OCI-LY7 (cell line): Measurements from ENCODE around the gene LY6G5C. TPM values are rescaled to one million over a fixed set of nuclear protein-coding genes. Genes with fewer than 3 reads are reported as not detected.

ENCODE experiments used
- BruUV-seq: library from RNA; stranded (reverse); fragments of 400-500 nt; replicated peaks from 2 replicates; lab custom pipeline; 2021; lab: Mats Ljungman, UMichigan
- CTCF ChIA-PET: fragments of 300-600 bp; sonication (Branson Sonifier 250); formaldehyde crosslinking; loops from one replicate; lab custom pipeline; 2022; ENCODE audit warnings: antibody characterized with exemption; ENCODE audit not compliant: unreplicated experiment; lab: Charles Lee
- POLR2A ChIA-PET: fragments of 300-600 bp; sonication (Branson Sonifier 250); formaldehyde crosslinking; loops from one replicate; lab custom pipeline; 2022; ENCODE audit warnings: antibody characterized with exemption; lab: Charles Lee
- DNase-seq: peaks from one replicate; pipeline ENCODE4 v3.0.0-alpha.2; 2015; ENCODE audit warnings: low spot score
- H2AFZ ChIP-seq: fragments of 200-600 bp; sonication (generic), shearing (Covaris generic); 2 replicates; pipeline ENCODE4 v1.6.1; 2014; ENCODE audit warnings: mild to moderate bottlenecking, antibody characterized with exemption, low read length, moderate library complexity
- H3K27ac ChIP-seq: fragments of 200-600 bp; sonication (generic); 2 replicates; pipeline ENCODE4 v1.5.1; 2014; ENCODE audit warnings: mixed run types, low read depth, mild to moderate bottlenecking, moderate library complexity, low read length, inconsistent platforms; ENCODE audit not compliant: poor library complexity, severe bottlenecking
- H3K36me3 ChIP-seq: fragments of 200-600 bp; sonication (generic); 2 replicates; pipeline ENCODE4 v1.6.1; 2014; ENCODE audit warnings: mild to moderate bottlenecking, antibody characterized with exemption, low read length, moderate library complexity, mixed read lengths; ENCODE audit not compliant: insufficient read depth
- H3K4me1 ChIP-seq: fragments of 200-600 bp; sonication (generic); 2 replicates; pipeline ENCODE4 v1.5.1; 2014; ENCODE audit warnings: mild to moderate bottlenecking, low read length; ENCODE audit not compliant: insufficient read depth, poor library complexity, severe bottlenecking
- H3K4me2 ChIP-seq: fragments of 200-600 bp; sonication (generic); 2 replicates; pipeline ENCODE4 v1.6.1; 2014; ENCODE audit warnings: mild to moderate bottlenecking, low read length
- H3K4me3 ChIP-seq: fragments of 200-600 bp; sonication (generic); 2 replicates; pipeline ENCODE4 v1.5.1; 2014; ENCODE audit warnings: mild to moderate bottlenecking, low read depth, low read length; ENCODE audit not compliant: poor library complexity, severe bottlenecking
- H3K79me2 ChIP-seq: fragments of 200-600 bp; sonication (generic); 2 replicates; pipeline ENCODE4 v1.6.1; 2016; ENCODE audit warnings: low read depth, mild to moderate bottlenecking, low read length, moderate library complexity, mixed read lengths; ENCODE audit not compliant: insufficient read depth
- H3K9me2 ChIP-seq: fragments of 200-600 bp; sonication (generic); 2 replicates; pipeline ENCODE4 v1.6.1; 2016; ENCODE audit warnings: mild to moderate bottlenecking, low read length, mixed read lengths; ENCODE audit not compliant: insufficient read depth
- H3K9me3 ChIP-seq: fragments of 200-600 bp; sonication (generic); 2 replicates; pipeline ENCODE4 v1.6.1; 2014; ENCODE audit warnings: mild to moderate bottlenecking, mixed run types, low read length, mixed read lengths
- H4K20me1 ChIP-seq: fragments of 200-600 bp; sonication (generic); 2 replicates; pipeline ENCODE4 v1.6.1; 2014; ENCODE audit warnings: mild to moderate bottlenecking, antibody characterized with exemption, low read length, moderate library complexity, mixed read lengths; ENCODE audit not compliant: insufficient read depth
- CTCF ChIP-seq: fragments of 200-600 bp; sonication (generic); conservative IDR thresholded peaks from 2 replicates; pipeline ENCODE4 v1.5.1; 2014; ENCODE audit warnings: mild to moderate bottlenecking, antibody characterized with exemption, low read length, moderate library complexity, mixed read lengths
- EZH2phosphoT487 ChIP-seq: fragments of 200-600 bp; sonication (generic); IDR thresholded peaks from 2 replicates; pipeline ENCODE4 v1.6.1; 2018; ENCODE audit warnings: low read depth, borderline replicate concordance, mild to moderate bottlenecking, mixed run types, antibody characterized with exemption, low read length, moderate library complexity, mixed read lengths
- intact Hi-C: fragments of 100-400 bp; cut with micrococcal nuclease; formaldehyde crosslinking; loops from one replicate; pipeline ENCODE4 v1.10.0; 2022; ENCODE audit not compliant: unreplicated experiment
- total RNA-seq, 2 experiments: library from RNA; depleted of rRNA in 1 of 2; stranded (reverse); fragments of >200 nt in 1 of 2; shearing (Covaris generic) in 1 of 2; gene quantifications; 2 replicates each; pipeline ENCODE4 v1.2.3, GENCODE V29; 2014 to 2022

The LY6G5C gene
- total RNA-seq, 2 experiments from 2014 or later: 1.8 to 3.5 TPM

DNA sequence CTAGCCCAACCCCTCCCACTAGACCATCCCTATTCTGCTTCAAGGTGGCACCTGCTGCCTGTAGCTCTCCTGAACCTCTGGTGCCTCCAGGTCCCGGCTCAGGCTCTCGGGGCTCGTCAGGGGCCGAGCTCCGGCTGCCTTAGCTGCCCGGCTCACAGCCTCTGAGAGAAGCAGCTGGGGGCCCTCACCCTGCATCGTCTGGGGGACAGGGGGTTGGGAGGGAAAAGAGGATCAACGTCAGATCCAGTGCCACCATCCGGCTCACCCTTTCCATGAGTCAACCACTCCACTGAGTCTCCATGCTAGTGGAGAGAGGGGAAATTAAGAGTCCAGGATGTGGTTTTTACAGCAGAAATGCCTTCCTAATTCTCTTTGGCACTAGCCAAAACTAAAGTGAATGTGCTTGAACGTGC, 41.4 kb downstream of the LY6G5C start:
- no peak for DNase-seq
- no peak overlapping the region for H3K4me2 ChIP-seq

DNA sequence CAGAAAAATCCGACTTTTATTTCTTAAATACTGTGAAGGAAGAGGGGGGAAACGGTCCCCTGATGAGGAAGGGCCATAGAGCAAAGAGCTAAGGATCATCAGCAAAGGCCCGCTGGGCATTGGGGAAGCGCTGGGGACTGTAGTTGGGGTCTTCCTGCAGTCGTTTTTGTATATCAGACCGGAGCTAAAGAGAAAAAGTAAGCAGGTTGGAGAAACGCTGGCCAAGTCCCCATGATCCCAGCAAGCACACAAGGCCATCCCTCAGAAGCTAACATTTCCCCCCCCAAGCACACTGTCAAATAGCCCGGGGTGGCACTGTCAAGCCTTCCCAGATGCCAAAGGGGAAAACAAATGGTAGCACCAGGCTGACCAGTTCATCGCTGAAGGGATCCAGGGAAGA, 41.8 kb downstream of the LY6G5C start:
- Histone ChIP-seq H3K36me3 (peaks cover 96% of the 10 kb centered on the region), H3K9me3 (no peaks in the 10 kb centered on the region), H2AFZ (no peak overlapping the region), H3K4me2 (no peak overlapping the region), H3K27ac (no peak overlapping the region), H3K4me1 (peaks cover 10% of the 10 kb centered on the region), H3K4me3 (no peak overlapping the region), H3K79me2 (no peaks in the 10 kb centered on the region), H4K20me1 (no peaks in the 10 kb centered on the region), H3K9me2 (no peaks in the 10 kb centered on the region)
- POLR2A ChIA-PET: interaction anchor here (0.6 to 1.6 kb wide), 2 partner anchors 25 to 99 kb away, joined by 3 to 4 read pairs; no protein-coding TSS in a partner anchor
- DNase-seq: no peak
- no TSS peak for BruUV-seq
- CTCF ChIA-PET: no interaction called here
- intact Hi-C loops: no loop called here
- TF ChIP-seq EZH2phosphoT487 (no peak), CTCF (no peak)

More for the DNA sequence above, 41.4 kb downstream of the LY6G5C start:
- H3K9me3 ChIP-seq: no peaks in the 10 kb centered on the region
- H3K36me3 ChIP-seq: peaks cover 96% of the 10 kb centered on the region
- no TSS peak for BruUV-seq
- H2AFZ ChIP-seq: no peak overlapping the region
- POLR2A ChIA-PET: interaction anchor here (0.6 to 1.6 kb wide), 2 partner anchors 24 to 99 kb away, joined by 3 to 4 read pairs; no protein-coding TSS in a partner anchor
- peaks cover 10% of the 10 kb centered on the region for H3K4me1 ChIP-seq
- H3K4me3 ChIP-seq: no peak overlapping the region
- CTCF ChIA-PET: no interaction called here
- H3K27ac ChIP-seq: no peak overlapping the region
- H3K79me2 ChIP-seq: no peaks in the 10 kb centered on the region
- TF ChIP-seq CTCF: no peak
- no peak for TF ChIP-seq EZH2phosphoT487
- no peaks in the 10 kb centered on the region for H4K20me1 ChIP-seq
- intact Hi-C loops: no loop called here
- no peaks in the 10 kb centered on the region for H3K9me2 ChIP-seq

DNA sequence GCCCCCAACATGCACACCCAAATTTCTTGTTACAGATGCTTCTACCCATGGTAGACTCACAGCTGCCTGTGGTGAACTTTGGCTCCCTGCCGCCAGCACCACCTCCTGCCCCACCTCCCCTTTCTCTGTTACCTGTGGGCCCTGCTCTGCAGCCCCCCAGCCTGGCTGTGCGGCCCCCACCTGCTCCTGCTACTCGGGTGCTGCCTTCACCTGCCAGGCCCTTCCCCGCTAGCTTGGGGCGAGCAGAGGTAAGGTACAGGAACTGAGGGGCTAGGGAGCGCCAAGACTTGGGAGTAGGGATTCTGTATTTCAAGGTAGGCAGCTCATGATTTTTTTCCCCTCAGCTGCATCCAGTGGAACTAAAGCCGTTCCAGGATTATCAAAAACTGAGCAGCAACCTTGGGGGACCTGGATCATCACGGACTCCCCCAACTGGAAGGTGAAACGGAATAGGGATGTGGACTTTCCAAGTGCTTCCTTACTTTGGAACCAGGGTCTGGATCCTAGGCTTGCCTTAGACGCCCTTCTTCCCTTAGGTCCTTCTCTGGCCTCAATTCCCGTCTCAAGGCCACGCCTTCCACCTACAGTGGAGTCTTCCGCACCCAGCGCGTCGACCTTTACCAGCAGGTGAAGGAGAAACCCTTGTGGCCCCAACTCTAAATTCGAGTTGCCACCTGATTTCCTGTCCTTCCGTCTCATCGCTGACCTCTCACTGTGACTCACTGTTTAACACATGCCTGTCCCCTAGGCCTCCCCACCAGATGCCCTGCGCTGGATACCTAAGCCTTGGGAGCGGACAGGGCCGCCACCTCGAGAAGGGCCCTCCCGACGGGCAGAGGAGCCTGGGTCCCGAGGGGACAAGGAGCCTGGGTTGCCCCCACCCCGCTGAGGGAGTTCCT, 43.9 kb downstream of the LY6G5C start:
- TF ChIP-seq CTCF (no peak), EZH2phosphoT487 (no peak)
- DNase-seq: no peak
- Histone ChIP-seq H3K9me2 (no peaks in the 10 kb centered on the region), H3K4me3 (no peak overlapping the region), H3K79me2 (no peaks in the 10 kb centered on the region), H2AFZ (no peak overlapping the region), H3K4me1 (peaks cover 10% of the 10 kb centered on the region), H3K36me3 (peaks cover 99% of the 10 kb centered on the region), H3K4me2 (no peak overlapping the region), H3K27ac (no peak overlapping the region), H3K9me3 (no peaks in the 10 kb centered on the region), H4K20me1 (no peaks in the 10 kb centered on the region)
- POLR2A ChIA-PET: no interaction called here
- BruUV-seq: TSS peak; percentile 53
- CTCF ChIA-PET: no interaction called here
- intact Hi-C loops: no loop called here
